ENCODE measurements around the gene RBM18. TPM values are rescaled to one million over a fixed set of nuclear protein-coding genes. Genes with fewer than 3 reads are reported as not detected.

RBM18 gene
- total RNA-seq, 1 donor from 2014 or later: 12.9 TPM

DNA sequence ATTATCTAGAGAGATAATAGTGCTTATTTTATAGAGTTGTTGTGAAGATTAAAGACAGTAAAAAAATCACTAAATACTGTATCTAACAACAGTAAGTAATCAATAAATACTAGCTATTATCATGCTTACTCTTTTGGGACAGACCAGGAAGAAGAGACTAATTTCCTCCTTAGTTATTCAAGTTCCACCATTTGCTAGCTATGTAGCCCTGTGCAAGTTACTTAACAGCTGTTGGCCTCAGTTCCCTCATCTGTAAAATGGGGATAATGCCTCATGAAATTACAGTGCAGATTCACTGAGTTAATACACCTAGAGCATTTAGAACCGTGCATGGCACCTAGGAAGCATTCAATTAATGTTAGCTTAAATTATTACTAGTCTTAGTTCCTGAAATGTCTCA lies 2.6 kb downstream of the RBM18 start:
- TF ChIP-seq EZH2phosphoT487 (IDR thresholded peaks at IDR 0.05): no peak
- TF ChIP-seq CTCF (IDR thresholded peaks at IDR 0.05): no peak
- Histone ChIP-seq H2AFZ (replicated peaks) (no peak overlapping the region), H3K9me3 (ENCODE audit: low read depth) (no peaks in the 10 kb centered on the region), H3K4me1 (peaks cover 13% of the 10 kb centered on the region), H3F3A (ENCODE audit: low read depth) (peaks cover 14% of the 10 kb centered on the region), H3K36me3 (no peaks in the 10 kb centered on the region), H3K9ac (no peak overlapping the region), H3K79me2 (ENCODE audit: low read depth) (peaks cover 41% of the 10 kb centered on the region), H3K27me3 (no peaks in the 10 kb centered on the region), H3K4me3 (no peak overlapping the region), H3K4me2 (no peak overlapping the region), H4K20me1 (ENCODE audit: low read depth) (peaks cover 7% of the 10 kb centered on the region), H3K27ac (no peak overlapping the region)
- Mint-ChIP-seq H3K4me3 (no peak overlapping the region), H3K4me1 (peaks cover 17% of the 10 kb centered on the region), H3K9me3 (no peaks in the 10 kb centered on the region), H3K27ac (no peak overlapping the region), H3K36me3 (peaks cover 4% of the 10 kb centered on the region), H3K27me3 (ENCODE audit: insufficient read depth, low read depth) (peaks cover 2% of the 10 kb centered on the region)
- no peak for DNase-seq (ENCODE audit: low spot score)

DNA sequence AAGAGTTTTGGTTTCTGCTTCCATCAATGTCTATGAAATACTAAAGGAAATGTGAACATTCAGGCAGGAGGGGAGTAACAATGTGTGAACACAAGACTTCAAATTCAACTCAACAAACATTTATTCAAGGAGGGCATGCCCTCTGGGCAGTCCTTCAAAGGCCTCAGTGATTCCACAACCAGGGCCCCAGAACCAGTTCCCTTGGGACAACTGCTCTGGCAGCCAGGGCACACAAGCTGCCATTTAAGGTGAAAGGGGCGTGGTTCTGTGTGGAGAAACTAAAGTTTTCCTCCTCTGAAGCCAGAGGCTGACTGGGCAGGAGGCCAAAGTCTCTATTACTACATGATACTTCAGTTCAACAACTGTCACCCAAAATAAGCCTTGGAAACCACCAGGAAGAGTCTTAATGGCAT lies 3.2 kb downstream of the RBM18 start:
- H3K4me3 Mint-ChIP-seq: no peak overlapping the region
- H3K9me3 ChIP-seq (ENCODE audit: low read depth): no peaks in the 10 kb centered on the region
- no peak overlapping the region for H3K27ac Mint-ChIP-seq
- H3K4me1 Mint-ChIP-seq: peaks cover 17% of the 10 kb centered on the region
- H3K4me2 ChIP-seq: no peak overlapping the region
- H3K36me3 ChIP-seq: no peaks in the 10 kb centered on the region
- peaks cover 7% of the 10 kb centered on the region for H4K20me1 ChIP-seq (ENCODE audit: low read depth)
- no peaks in the 10 kb centered on the region for H3K9me3 Mint-ChIP-seq
- peaks cover 14% of the 10 kb centered on the region for H3F3A ChIP-seq (ENCODE audit: low read depth)
- H2AFZ ChIP-seq (replicated peaks): no peak overlapping the region
- H3K4me3 ChIP-seq: no peak overlapping the region
- peaks cover 2% of the 10 kb centered on the region for H3K27me3 Mint-ChIP-seq (ENCODE audit: insufficient read depth, low read depth)
- H3K36me3 Mint-ChIP-seq: peaks cover 4% of the 10 kb centered on the region
- DNase-seq (ENCODE audit: low spot score): no peak
- no peaks in the 10 kb centered on the region for H3K27me3 ChIP-seq
- TF ChIP-seq EZH2phosphoT487 (IDR thresholded peaks at IDR 0.05) (no peak), EZH2 (IDR thresholded peaks at IDR 0.05) (no peak), CTCF (IDR thresholded peaks at IDR 0.05) (no peak)
- no peak overlapping the region for H3K27ac ChIP-seq
- peaks cover 39% of the 10 kb centered on the region for H3K79me2 ChIP-seq (ENCODE audit: low read depth)
- no peak overlapping the region for H3K9ac ChIP-seq
- H3K4me1 ChIP-seq: peaks cover 13% of the 10 kb centered on the region

DNA sequence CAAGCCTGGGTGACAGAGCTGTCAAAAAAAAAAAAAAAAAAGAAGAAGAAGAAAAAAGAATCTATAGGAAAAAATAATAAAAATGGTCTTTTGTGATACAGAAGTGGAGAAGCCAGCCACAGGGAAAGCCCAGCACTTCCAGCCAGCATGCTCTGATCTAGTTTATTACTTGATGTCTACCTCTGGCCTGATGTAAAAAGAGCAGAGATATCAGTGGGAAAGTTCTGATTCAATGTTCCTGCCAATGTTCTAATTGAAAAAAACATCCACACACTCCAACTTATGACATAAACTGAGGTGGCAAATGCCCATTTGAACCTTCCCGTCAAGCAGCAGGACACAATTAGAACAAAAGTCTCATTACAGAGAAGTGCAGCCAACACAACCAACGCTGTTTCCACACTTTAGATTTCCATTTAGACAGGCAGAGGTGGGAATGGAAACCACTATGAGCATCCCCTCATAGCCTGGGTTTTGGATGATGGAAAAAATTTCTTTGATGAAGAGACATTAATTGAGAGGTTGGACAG lies 5.7 kb downstream of the RBM18 start:
- H3K27me3 ChIP-seq: no peaks in the 10 kb centered on the region
- Mint-ChIP-seq H3K9me3 (no peaks in the 10 kb centered on the region), H3K4me1 (peaks cover 8% of the 10 kb centered on the region), H3K27ac (no peak overlapping the region), H3K4me3 (no peak overlapping the region), H3K27me3 (ENCODE audit: insufficient read depth, low read depth) (peaks cover 2% of the 10 kb centered on the region), H3K36me3 (peaks cover 4% of the 10 kb centered on the region)
- H3K4me2 ChIP-seq: no peak overlapping the region
- no peak for TF ChIP-seq CTCF (IDR thresholded peaks at IDR 0.05)
- H4K20me1 ChIP-seq (ENCODE audit: low read depth): peaks cover 7% of the 10 kb centered on the region
- H3K27ac ChIP-seq: no peak overlapping the region
- no peak overlapping the region for H3K9ac ChIP-seq
- H3K79me2 ChIP-seq (ENCODE audit: low read depth): peaks cover 20% of the 10 kb centered on the region
- H3K4me3 ChIP-seq: no peak overlapping the region
- peaks cover under 1% of the 10 kb centered on the region for H3F3A ChIP-seq (ENCODE audit: low read depth)
- H3K4me1 ChIP-seq: peaks cover 8% of the 10 kb centered on the region
- no peaks in the 10 kb centered on the region for H3K36me3 ChIP-seq
- H3K9me3 ChIP-seq (ENCODE audit: low read depth): no peaks in the 10 kb centered on the region
- DNase-seq (ENCODE audit: low spot score): no peak
- no peak overlapping the region for H2AFZ ChIP-seq (replicated peaks)
